ENCODE measurements around the gene CENPVL3. TPM values are rescaled to one million over a fixed set of nuclear protein-coding genes. Genes with fewer than 3 reads are reported as not detected.

The CENPVL3 gene
- total RNA-seq, 1 donor from 2014 or later = 5.0 TPM

DNA sequence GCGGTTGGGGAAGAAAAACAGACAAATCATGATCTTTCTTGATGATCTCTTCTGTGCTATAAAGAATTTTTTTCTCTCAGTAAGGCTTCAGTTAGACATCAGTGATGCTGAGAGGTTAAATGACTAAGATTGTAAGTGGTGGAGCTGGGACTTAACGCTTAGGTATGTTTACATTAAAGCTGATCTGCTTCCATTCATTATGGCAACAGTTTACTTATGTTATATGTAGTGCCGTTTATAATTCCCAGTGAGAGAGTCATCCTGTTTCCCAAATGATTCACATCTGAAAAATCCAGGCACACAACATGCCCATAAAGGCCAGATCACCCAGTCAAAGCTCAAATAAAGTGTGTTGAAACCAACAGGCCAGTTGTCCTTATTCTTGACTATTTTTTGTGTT is 50.1 kb downstream of the CENPVL3 start:
- no peak for DNase-seq (ENCODE audit: low spot score in 2 of 2, unreplicated experiment in 2 of 2)
- Mint-ChIP-seq H3K27ac (no peak overlapping the region), H3K4me1 (peaks cover 9% of the 10 kb centered on the region), H3K27me3 (ENCODE audit: low read depth) (no peaks in the 10 kb centered on the region), H3K36me3 (no peaks in the 10 kb centered on the region), H3K4me3 (no peak overlapping the region), H3K9me3 (peaks cover 15% of the 10 kb centered on the region)
- TF ChIP-seq, protein P1, sequence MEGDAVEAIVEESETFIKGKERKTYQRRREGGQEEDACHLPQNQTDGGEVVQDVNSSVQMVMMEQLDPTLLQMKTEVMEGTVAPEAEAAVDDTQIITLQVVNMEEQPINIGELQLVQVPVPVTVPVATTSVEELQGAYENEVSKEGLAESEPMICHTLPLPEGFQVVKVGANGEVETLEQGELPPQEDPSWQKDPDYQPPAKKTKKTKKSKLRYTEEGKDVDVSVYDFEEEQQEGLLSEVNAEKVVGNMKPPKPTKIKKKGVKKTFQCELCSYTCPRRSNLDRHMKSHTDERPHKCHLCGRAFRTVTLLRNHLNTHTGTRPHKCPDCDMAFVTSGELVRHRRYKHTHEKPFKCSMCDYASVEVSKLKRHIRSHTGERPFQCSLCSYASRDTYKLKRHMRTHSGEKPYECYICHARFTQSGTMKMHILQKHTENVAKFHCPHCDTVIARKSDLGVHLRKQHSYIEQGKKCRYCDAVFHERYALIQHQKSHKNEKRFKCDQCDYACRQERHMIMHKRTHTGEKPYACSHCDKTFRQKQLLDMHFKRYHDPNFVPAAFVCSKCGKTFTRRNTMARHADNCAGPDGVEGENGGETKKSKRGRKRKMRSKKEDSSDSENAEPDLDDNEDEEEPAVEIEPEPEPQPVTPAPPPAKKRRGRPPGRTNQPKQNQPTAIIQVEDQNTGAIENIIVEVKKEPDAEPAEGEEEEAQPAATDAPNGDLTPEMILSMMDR (IDR thresholded peaks at IDR 0.05; ENCODE audit: unreplicated experiment) = no peak

Other genes with a start within 250 kb of the CENPVL3 start
- gene NUDT11, start 122.3 kb downstream of the CENPVL3 start, total RNA-seq = 16.2 to 18.1 TPM (median 17.1 TPM) in 3 replicates
- gene CENPVL2, start 63.9 kb upstream of the CENPVL3 start, total RNA-seq = 0.31 to 0.68 TPM (median 0.49 TPM) in 3 replicates
- 0.31 to 0.68 TPM (median 0.49 TPM) in 3 replicates for gene CENPVL1, start 91.6 kb upstream of the CENPVL3 start, total RNA-seq
- gene GSPT2, start 124.5 kb upstream of the CENPVL3 start, total RNA-seq = 14.9 to 15.9 TPM (median 15.6 TPM) in 3 replicates